Activated CD4-positive, alpha-beta T cell treated with anti-CD3 and anti-CD28 coated beads, Interleukin-2, Interleukin-6, amounts not matched to agents 100 ng/mL and 50 ng/mL, durations not matched to agents 16 hours and 8 hours (primary cell): ENCODE measurements around the gene MOSMO.
"Not testable (repeated sequence)": the region's sequence is repeated elsewhere in the genome, so short reads cannot be mapped to it uniquely, and the experiment has no call there.

Experiments used
- DNase-seq: peaks from one replicate; pipeline ENCODE4 v3.0.0-alpha.2; 2020

The MOSMO gene

DNA sequence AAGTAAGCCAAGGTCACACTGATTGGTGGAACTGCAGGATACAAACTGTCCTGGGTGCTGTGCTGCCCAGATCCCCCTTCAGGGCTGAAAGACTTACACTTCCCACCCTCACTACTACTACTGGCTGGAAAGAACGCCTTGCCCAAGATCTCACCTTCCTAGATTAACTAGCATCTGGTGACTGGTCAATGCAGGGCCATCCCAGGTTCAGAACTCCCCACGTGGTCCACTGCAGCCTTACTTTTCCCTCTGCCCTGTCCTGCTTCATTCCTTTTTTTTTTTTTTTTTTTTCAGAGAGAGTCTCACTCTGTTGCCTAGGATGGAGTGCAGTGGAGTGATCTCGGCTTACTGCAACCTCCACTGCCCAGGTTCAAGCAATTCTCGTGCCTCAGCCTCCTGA lies 4.7 kb upstream of the MOSMO start:
- DNase-seq = no peak

DNA sequence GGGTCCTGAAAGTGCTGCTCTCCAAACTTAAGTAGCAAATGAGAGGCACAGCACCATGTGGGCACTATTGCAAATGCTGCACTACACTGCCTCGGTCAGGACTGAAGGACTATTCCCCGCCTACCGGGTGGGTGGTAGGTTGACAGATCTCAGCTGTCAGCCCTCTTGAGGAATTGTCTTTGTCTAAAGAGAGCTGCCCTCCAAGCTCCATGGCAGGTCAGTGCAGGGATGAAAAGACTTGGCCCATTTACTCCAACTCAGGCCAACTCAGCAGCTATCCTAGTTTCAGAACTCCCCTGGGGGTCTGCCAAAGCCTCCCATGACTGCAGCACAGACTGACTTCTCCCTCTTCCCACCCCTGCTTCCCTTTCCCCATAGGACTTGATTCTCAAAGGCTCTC lies 3.6 kb upstream of the MOSMO start:
- DNase-seq = no peak

DNA sequence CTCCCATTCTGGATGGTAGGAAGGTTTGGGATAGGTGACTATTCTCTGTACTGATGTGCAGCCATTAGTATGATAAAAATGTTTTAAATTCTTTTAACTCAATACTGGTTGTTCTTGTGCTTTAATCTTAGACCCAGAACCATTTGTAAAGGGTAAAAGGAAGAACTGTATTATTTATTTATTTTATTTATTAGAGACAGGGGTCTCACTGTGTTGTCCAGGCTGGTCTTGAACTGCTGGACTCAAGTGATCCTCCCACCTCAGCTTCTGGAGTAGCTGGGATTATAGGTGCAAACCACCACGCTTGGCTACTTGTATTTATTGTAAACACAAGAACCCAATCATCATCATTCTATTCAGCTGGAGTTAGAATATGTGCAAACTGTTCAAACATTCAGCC lies 2.2 kb upstream of the MOSMO start:
- DNase-seq = no peak

GRCh38 chr16:22006636-22007035 lies 1.3 kb upstream of the MOSMO start:
- no peak for DNase-seq

DNA sequence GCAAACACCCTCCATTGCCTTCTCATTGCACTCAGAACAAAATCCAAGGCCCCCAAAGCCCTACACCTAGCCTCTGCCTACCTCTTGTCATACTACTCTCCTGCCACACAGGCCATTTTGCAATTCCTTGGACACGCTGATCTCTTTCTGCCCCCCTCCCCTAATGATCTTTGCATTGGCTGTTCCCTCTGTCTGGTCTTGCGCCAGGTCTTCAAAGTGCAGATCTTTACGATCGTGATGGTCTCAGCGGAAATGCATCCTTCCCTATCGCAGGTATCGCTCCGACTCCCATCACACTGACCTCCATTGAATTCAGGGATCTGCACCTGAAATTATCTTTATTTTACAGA lies 777 bp upstream of the MOSMO start:
- no peak for DNase-seq

DNA sequence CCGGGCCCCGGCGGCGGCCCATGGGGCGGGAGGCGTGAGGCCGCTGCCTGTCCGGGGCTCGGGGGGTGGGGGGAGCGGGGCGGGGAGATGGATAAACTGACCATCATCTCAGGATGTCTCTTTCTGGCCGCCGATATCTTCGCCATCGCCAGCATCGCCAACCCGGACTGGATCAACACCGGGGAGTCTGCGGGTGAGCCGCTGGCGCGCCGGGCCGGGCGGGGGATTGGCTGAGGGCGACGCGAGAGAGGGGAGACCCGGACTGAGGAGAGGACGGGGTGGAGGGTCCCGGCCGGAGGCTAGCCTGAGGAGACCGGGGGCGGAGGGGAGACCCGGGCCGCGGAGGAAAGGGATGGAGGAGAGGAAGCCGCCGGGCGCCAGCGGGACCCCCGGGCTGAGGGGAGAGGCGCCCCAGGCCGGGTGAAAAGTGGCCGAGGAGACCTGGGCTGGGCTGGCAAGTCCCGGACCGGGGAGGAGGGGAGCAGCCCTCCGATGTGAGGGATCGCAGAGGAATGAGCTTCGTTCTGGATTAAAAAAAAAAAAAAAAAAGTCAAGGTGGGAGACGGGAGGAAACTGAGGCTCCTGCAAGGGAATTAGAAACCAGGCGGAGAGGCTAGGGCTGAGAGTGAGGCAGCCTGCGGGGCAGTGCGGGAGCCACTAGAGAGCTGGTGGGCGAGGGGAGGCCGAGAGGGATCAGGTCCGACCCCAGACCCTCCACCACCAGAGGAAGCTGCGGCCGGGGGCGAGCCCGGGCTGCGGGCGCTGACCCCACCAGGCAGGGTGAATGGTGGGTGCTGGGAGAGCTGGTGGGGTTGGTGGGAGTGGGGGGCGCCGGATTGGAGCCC lies 526 bp downstream of the MOSMO start:
- DNase-seq = peak; percentile 29

- DNase-seq = no peak
Measured at GRCh38 chr16:22010902-22011301, 3.0 kb downstream of the MOSMO start.

DNA sequence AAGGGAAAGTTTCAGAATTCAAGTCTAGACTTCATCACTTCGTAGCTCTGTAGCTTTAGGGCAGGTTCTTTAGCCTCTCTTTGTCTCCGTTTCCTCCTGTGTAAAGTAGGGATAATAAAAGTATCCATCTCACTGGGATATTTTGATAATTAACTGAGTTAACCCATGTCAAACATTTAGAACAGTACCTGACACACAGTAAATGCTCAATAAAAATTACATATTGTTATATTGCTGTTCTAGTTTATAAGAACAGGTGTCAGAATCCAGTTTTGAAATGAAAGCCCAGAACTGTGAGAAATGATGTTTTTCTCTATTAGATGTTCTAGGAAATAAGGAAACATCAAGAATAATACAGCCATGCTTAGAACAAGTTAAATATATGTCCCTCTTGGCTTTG lies 4.3 kb downstream of the MOSMO start:
- DNase-seq = no peak

DNA sequence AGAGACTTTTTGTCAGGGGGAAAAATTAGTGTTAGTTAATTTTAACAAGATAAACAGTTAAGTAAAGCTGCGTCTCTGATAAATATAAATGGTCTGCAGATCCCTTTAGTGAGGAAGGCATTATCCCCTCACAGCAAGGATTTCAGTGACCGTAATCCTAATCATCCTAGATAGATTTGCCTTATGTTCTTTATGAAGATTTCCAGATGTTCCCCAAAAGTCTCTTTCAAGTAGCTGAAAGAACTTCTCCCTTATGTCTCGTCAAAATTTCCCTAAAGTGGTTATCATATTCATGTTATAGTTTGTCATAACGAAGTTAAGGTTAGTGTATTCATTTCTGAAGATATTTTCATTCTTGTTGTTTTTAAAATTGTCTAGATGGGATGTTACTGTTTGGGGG lies 5.6 kb downstream of the MOSMO start:
- no peak for DNase-seq

- DNase-seq = no peak
Measured at GRCh38 chr16:22014271-22014873, 6.5 kb downstream of the MOSMO start.

- no peak for DNase-seq
Measured at GRCh38 chr16:22016927-22017326, 9.0 kb downstream of the MOSMO start.

- no peak for DNase-seq
Measured at GRCh38 chr16:22018559-22018958, 10.6 kb downstream of the MOSMO start.

DNA sequence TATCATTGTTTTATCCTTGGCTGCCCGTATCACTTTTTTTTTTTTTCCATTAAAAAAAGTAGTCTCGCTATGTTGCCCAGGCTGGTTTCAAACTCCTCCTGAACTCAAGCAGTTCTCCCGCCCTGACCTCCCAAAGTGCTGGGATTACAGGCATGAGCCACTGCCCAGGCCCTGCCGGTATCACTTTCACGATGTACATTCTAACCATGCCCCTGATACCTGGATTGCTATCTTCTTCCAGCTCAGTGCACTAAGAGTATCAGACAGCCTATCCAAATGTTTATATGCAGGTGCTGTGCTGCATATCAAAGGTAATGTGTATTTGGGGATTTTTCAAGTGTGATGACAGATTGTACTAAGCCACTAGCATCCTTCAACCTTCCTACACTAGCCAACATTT lies 14.2 kb downstream of the MOSMO start:
- DNase-seq = no peak

- DNase-seq = no peak
Measured at GRCh38 chr16:22023505-22023904, 15.6 kb downstream of the MOSMO start.

DNA sequence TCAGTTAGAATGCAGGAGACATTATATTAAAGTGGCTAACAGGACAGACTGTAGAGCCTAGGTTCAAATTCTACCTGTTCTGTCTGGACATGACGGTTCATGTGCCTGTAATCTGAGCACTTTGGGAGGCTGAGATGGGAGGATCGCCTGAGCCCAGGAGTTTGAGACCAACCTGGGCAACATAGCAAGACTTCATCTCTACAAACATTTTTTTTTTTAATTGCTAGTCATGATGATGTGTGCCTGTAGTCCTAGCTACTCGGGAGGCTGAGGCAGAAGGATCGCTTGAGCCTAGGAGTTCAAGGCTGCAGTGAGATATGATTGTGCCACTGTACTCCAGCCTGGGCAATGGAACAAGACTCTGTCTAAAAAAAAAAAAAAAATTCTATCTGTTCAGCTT lies 16.9 kb downstream of the MOSMO start:
- not testable (repeated sequence) for DNase-seq

DNA sequence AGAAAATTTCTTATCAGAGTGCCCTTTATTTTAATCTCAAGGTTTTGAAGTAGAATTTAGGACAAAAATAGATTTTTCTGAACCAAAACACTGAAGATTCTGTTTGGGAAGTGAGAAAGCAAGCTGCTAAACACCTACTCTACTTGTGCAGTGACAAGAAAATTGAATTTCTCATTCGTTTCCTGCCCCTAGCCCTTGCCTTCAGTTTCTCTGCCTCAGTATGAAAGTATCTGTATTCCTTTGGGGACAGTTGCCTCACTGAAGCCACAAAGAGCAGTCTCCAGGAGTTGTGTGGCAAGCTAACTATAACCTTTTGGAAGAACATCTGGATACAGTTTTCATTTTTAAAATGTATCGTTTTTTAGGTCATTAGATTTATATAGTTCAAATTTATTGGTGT lies 19.7 kb downstream of the MOSMO start:
- no peak for DNase-seq

DNA sequence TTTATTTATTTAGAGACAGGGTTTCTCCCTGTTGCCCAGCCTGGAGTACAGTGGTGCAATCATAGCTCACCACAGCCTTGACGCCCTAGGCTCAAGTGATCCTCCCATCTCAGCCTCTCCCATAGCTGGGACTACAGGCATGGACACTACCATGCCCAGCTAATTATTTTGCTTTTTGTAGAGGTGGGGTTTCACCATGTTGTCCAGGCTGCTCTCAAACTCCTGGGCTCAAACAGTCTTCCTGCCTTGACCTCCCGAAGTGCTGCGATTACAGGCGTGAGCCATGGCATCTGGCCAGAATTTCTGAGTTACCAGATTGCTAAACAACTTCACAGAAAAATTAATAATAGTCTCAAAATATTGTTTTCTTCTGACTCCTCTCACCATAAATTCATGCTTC lies 21.7 kb downstream of the MOSMO start:
- no peak for DNase-seq

DNA sequence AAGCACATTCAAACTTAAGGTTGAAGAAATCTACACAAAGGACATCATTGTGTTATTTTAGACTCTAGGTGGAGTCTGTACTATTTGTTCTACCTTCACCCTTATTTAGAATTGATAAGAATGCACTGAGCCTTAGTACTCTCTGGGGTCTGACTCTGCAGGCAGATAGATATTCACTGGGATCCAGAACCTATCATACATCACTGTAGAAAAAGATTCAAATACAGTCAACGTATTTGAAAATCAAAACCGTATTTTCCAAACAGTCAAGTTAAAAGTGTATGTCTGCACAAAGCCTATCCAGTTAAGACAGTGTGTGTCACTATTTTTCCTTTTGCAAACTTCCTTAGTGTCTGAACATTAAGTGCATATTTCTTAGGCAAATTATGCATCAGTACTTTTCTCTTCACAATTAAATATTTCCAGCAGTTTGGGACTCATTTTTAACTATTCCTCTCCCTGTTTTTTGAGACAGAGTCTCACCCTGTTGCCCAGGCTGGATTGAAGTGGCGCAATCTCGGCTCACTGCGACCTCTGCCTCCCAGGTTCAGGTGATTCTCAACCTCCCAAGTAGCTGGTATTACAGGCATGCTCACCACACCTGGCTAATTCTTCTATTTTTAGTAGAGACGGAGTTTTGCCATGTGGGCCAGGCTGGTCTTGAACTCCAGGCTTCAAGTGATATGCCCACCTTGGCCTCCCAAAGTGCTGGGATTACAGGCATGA lies 22.3 kb downstream of the MOSMO start:
- no peak for DNase-seq

- no peak for DNase-seq
Measured at GRCh38 chr16:22031483-22032083, 23.7 kb downstream of the MOSMO start.

DNA sequence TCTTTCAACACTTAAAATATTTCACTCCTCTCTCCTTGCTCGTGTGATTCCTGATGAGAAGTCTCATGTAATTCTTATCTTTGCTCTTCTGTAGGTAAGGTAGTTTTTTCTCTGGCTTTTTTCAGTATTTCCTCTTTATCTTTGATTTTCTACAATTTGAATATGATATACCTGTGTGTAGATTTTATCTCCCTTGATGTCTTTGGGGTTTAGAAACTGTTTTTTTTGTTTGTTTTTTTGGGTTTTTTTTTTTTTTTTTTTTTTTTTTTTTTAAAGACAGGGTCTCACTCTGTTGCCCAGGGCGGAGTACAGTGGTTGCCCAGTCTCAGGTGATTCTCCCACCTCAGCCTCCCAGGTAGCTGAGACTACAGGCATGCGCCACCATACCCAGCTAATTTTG lies 26.6 kb downstream of the MOSMO start:
- DNase-seq = no peak

DNA sequence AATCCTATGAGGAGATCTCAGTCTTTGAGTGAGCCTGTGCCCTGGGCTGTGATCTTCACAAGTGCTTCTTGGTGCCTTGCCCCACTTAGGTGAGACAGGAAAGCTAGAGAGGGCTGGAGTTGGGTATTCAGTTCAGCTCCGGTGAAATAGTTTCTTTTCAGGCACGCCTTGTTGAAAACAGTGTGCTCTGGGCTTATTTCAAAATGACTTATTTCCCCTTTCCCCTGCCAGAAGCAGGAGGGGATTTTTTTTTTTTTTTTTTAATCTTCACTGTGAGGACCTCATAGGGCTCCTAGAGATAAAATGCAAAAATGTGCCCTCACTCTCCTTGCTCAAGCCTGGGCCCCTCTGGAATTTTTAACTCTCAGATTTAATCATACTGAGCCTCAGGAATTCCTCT lies 27.2 kb downstream of the MOSMO start:
- DNase-seq = peak; percentile 46

DNA sequence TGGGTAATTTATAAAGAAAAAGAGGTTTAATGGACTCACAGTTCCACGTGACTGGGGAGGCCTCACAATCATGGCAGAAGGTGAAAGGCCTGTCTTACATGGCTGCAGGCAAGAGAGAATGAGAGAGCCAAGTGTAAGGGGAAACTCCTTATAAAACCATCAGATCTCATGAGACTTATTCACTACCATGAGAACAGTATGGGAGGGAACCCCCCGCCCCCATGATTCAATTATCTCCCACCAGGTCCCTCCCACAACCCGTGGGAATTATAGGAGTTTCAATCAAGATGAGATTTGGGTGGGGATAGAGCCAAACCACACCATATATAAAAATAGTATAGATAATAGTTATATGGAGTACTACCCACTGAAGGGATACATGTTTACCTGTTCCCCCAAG lies 36.0 kb downstream of the MOSMO start:
- DNase-seq = not testable (repeated sequence)

DNA sequence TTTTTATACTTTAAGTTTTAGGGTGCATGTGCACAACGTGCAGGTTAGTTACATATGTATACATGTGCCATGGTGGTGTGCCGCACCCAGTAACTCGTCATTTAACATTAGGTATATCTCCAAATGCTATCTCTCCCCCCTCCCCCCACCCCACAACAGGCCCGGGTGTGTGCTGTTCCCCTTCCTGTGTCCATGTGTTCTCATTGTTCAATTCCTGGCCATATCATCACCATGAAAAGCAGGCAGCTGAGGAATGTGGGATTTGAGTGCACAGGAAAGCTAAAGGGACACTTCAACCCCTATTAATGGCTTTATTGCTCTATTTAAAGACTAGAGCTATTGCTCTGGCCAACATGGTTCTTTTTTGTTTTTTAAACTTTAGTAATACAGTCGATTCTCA lies 38.0 kb downstream of the MOSMO start:
- not testable (repeated sequence) for DNase-seq

DNA sequence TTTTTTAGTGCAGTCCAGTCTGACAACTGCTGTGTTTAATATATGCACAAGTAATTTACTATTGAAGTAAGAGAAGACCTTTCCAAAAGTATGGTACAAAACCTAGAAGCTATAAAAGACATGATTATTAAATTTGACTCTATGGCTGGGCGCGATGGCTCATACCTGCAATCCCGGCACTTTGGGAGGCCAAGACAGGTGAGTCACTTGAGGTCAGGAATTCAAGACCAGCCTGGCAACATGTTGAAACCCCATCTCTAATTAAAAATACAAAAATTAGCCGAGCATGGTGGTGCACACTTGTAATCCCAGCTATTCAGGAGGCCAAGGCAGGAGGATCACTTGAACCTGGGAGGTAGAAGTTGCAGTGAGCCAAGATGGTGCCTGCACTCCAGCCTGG lies 43.1 kb downstream of the MOSMO start:
- DNase-seq = no peak
